Testis (tissue), 3 donors: ENCODE measurements around the gene SCG5. TPM values are rescaled to one million over a fixed set of nuclear protein-coding genes. Genes with fewer than 3 reads are reported as not detected.

Experiments
- DNase-seq: peaks from one replicate; pipeline ENCODE4 v3.0.0-alpha.2; 2019
- H3K27ac ChIP-seq, 2 donors: fragments of 200-600 bp; sonication (generic); one replicate each; pipeline ENCODE4 v1.5.1; 2019
- H3K27me3 ChIP-seq: fragments of 200-600 bp; sonication (generic); one replicate; pipeline ENCODE4 v1.5.1; 2019
- H3K36me3 ChIP-seq: fragments of 200-600 bp; sonication (generic); one replicate; pipeline ENCODE4 v1.5.1; 2017; ENCODE audit warnings: low read depth; ENCODE audit errors: missing control alignments
- H3K4me1 ChIP-seq: fragments of 200-600 bp; sonication (generic); one replicate; pipeline ENCODE4 v1.5.1; 2019
- H3K4me3 ChIP-seq, 2 donors: fragments of 200-600 bp; sonication (generic); one replicate each; pipeline ENCODE4 v1.5.1; 2017 to 2019
- H3K9me3 ChIP-seq: fragments of 200-600 bp; sonication (generic); one replicate; pipeline ENCODE4 v1.5.1; 2017
- POLR2A ChIP-seq: fragments of 450-650 bp; IDR thresholded peaks from one replicate; pipeline ENCODE4 v1.6.1; 2017; ENCODE audit warnings: antibody characterized with exemption, mild to moderate bottlenecking, moderate library complexity
- WGBS, 2 donors: methylation state at CpG; one replicate each; pipeline ENCODE4 v1.1.5; 2018; 5-methylcytosine and 5-hydroxymethylcytosine counted together
- intact Hi-C: fragments of 100-400 bp; cut with DNase I; formaldehyde crosslinking; loops from one replicate; pipeline ENCODE4 v1.15.1; 2023; ENCODE audit warnings: low total_unique reads
- polyA plus RNA-seq: library from polyadenylated mRNA; stranded (reverse); fragments of 350-450 nt; fragmentation: Illumina TruSeq; extraction: RNeasy Lipid Tissue Mini Kit (QIAGEN cat#74804); gene quantifications from one replicate; pipeline ENCODE4 v1.2.3, GENCODE V29; 2014; ENCODE audit warnings: low read depth, low replicate concordance; ENCODE audit not compliant: insufficient read depth
- total RNA-seq, 2 donors: library from RNA; depleted of rRNA; stranded (reverse); fragments of >200 nt; gene quantifications; one replicate each; pipeline ENCODE4 v1.2.3, GENCODE V29; 2016
- TF ChIP-seq, protein P1 (sequence below), 3 experiments: fragments of 450-650 bp in 2 of 3; fragments of 200-600 bp in 1 of 3; sonication (generic) in 1 of 3; IDR thresholded peaks; one replicate each; pipeline ENCODE4 v1.5.1; 2016 to 2019; ENCODE audit warnings: antibody characterized with exemption in 3 of 3, mild to moderate bottlenecking in 2 of 3, moderate library complexity in 1 of 3

SCG5 gene
- total and polyA plus RNA-seq, 3 donors from 2014 or later, result 10.6 to 38.3 (median 10.9) TPM

DNA sequence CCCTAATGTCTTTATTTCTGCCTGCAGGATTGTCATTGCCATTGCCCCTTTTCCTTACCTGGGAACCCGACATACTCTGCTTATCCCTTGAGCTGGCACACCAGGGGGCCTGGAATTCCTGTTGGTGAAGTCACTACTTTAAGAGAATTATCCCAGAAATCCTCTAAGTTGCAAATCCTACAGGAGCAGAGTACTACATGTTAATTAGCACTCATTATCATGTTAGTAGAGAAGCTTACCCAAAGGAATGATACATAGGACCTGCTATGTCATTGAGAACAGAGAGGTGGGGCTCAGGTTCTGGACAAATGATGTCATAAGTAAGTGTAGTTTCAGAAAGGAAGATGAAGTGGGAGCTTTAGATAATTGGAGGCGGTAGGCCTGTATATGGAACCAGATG is 27.4 kb downstream of the SCG5 start:
- TF ChIP-seq, protein P1, sequence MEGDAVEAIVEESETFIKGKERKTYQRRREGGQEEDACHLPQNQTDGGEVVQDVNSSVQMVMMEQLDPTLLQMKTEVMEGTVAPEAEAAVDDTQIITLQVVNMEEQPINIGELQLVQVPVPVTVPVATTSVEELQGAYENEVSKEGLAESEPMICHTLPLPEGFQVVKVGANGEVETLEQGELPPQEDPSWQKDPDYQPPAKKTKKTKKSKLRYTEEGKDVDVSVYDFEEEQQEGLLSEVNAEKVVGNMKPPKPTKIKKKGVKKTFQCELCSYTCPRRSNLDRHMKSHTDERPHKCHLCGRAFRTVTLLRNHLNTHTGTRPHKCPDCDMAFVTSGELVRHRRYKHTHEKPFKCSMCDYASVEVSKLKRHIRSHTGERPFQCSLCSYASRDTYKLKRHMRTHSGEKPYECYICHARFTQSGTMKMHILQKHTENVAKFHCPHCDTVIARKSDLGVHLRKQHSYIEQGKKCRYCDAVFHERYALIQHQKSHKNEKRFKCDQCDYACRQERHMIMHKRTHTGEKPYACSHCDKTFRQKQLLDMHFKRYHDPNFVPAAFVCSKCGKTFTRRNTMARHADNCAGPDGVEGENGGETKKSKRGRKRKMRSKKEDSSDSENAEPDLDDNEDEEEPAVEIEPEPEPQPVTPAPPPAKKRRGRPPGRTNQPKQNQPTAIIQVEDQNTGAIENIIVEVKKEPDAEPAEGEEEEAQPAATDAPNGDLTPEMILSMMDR (IDR thresholded peaks at IDR 0.05), result no peak
- TF ChIP-seq POLR2A, result no peak
- H3K27ac ChIP-seq, result no peak overlapping the region
- no peak for DNase-seq
- H3K4me1 ChIP-seq, result no peaks in the 10 kb centered on the region
- no peaks in the 10 kb centered on the region for H3K36me3 ChIP-seq
- H3K4me3 ChIP-seq, result no peak overlapping the region
- intact Hi-C loops, result loop anchor here (10.0 kb wide), 1 partner anchor 326 kb away; no protein-coding TSS in a partner anchor
- H3K9me3 ChIP-seq, result no peaks in the 10 kb centered on the region
- 78 to 86% methylated on average over 2 of the region's 2 CpGs for WGBS, 2 donors
- H3K27me3 ChIP-seq, result no peaks in the 10 kb centered on the region

DNA sequence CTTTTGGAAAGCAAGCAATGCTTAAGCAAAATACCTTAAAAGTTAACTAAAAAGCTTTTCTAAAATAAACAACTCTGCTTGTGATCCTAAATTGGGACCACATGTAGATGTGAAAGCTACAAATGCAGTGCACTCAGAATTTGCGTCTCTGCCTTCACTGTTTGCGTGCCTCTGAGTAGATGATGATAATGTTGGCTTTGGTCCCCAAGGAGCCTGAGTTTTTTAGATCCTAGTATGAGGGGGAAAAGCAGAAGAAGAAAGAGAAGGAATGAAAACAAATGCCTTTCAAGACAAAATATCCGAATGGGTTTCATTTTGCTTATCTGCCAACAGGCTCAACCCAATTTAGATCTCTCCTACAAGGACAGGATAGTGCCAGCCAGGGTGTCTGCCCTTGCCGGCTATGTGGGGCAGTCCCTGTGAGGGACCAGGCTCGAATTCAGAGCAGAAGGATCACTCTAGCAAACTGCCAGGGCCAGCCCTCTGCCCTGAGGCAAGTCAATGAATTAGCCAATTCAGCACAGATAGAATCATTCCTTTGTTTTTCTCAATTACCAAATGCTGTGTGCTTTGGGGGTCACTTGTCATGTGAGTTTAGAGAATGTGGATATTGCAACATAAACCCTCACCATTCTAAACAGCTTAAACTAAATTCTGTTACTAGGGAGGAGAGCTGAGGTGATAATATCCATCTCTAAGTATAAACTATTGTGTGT is 28.5 kb downstream of the SCG5 start:
- H3K27ac ChIP-seq, result no peak overlapping the region
- no peak for DNase-seq

DNA sequence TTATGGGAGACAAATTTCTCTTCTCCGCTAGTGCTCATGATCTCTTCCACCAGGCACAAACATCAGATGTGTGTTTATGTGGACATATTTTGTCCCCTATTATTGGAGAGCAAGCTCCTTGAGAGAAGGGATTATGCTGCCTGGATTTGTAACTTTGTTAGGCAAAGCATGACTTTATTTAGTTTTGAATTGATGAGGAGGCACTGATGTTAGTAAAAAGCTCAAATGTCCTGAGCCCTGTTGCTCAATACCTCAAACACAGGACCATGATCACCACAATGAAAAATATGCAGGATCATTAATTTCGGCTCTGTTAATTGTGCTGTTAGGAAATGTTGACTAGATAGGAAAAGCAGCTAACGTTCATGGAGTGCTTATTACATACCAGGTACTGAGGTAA is 29.1 kb downstream of the SCG5 start:
- H3K9me3 ChIP-seq, result no peaks in the 10 kb centered on the region
- H3K4me1 ChIP-seq, result no peaks in the 10 kb centered on the region
- no peak for TF ChIP-seq POLR2A
- TF ChIP-seq, protein P1 (IDR thresholded peaks at IDR 0.05), result no peak
- intact Hi-C loops, result no loop called here
- no peaks in the 10 kb centered on the region for H3K36me3 ChIP-seq
- no peak overlapping the region for H3K4me3 ChIP-seq
- no peaks in the 10 kb centered on the region for H3K27me3 ChIP-seq
- WGBS, 2 donors, result 93% methylated on average over 3 of the region's 3 CpGs
- no peak overlapping the region for H3K27ac ChIP-seq
- no peak for DNase-seq

More for the DNA sequence above, 28.5 kb downstream of the SCG5 start:
- Histone ChIP-seq H3K4me1 (no peaks in the 10 kb centered on the region), H3K4me3 (no peak overlapping the region), H3K9me3 (no peaks in the 10 kb centered on the region), H3K27me3 (no peaks in the 10 kb centered on the region), H3K36me3 (no peaks in the 10 kb centered on the region)
- intact Hi-C loops, result loop anchor here (10.0 kb wide), 1 partner anchor 325 kb away; no protein-coding TSS in a partner anchor
- WGBS, 2 donors, result 46 to 50% methylated on average over 5 of the region's 5 CpGs
- TF ChIP-seq POLR2A, result no peak
- TF ChIP-seq, protein P1 (IDR thresholded peaks at IDR 0.05), result no peak

DNA sequence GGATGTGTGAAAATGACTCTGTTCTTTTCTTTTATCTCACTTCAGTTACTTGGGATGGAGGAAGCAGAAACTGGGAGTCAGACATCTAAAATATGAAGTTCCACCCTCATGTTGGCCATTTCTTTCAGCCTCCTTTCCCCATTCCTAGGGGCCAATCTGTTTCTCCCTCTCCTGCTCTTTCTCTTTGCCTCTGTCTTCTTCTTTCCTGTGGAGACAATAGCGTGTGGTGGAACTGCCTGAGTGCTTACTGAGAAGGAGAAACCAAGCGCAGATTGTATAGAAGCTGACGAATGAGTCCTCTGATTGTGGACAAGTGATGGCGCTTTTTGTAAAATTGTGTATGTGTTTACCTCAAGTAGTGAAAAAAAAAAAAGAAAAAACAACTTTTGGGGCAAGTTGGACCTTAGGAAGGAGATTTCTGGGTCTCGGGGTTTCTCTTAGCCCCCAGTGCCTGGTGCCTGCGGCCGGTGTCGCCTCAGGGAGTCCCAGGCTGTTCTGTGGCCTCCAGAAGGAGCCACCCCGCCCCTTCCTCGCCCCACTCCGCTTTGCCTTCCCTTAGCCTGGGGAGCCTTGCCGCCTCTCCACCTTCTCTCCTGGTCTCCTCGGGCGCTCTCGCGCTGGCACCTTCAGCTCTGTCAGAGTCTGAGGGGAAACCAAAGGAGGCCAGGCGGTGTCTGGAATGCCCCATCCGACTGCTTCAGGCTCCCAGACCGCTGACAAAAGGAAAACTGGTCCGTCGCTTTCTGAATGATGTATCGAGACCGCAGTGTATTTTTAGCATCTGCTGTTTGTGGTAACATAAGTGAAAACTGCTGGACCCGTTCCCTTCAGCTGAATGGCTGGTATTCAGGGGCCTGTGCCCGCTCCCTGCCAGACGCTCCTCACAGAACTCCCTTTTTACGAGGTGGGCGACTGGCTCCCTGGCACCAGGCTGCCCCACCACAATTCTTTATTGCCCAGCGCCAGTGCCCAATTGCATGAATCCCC is 30.1 kb downstream of the SCG5 start:
- H3K36me3 ChIP-seq, result no peaks in the 10 kb centered on the region
- no peaks in the 10 kb centered on the region for H3K27me3 ChIP-seq
- TF ChIP-seq, protein P1 (IDR thresholded peaks at IDR 0.05), result no peak
- TF ChIP-seq POLR2A, result no peak
- 61 to 82% methylated on average over 27 to 29 of the region's 29 CpGs for WGBS, 2 donors
- H3K9me3 ChIP-seq, result no peaks in the 10 kb centered on the region
- H3K27ac ChIP-seq, result no peak overlapping the region
- peak overlapping the region; percentile 2 to 10 for H3K4me3 ChIP-seq
- H3K4me1 ChIP-seq, result no peaks in the 10 kb centered on the region
- DNase-seq, result no peak
- intact Hi-C loops, result no loop called here
